GM12878 (cell line): Measurements from ENCODE around the gene BAZ2B.

Source experiments
- CHD2 ChIP-seq: IDR thresholded peaks from 2 replicates; pipeline ENCODE4 v1.6.1; 2011; ENCODE audit warnings: low read depth, low read length, improper control_type of control experiment, borderline replicate concordance
- EED ChIP-seq: sonication (generic); IDR thresholded peaks from 2 replicates; pipeline ENCODE4 v1.6.1; 2016; ENCODE audit warnings: antibody characterized with exemption, low read depth
- EGR1 ChIP-seq, 2 experiments: IDR thresholded peaks; 1 replicate in 1 of 2; 2 replicates in 1 of 2; pipeline ENCODE4 v1.6.1; 2011 to 2012; ENCODE audit warnings: low read depth in 2 of 2, low read length in 2 of 2, borderline replicate concordance in 1 of 2, mild to moderate bottlenecking in 1 of 2, moderate library complexity in 1 of 2
- EZH2 ChIP-seq: IDR thresholded peaks from 2 replicates; pipeline ENCODE4 v1.6.1; 2012; ENCODE audit warnings: low read depth, mild to moderate bottlenecking, control low read depth, inconsistent platforms, low read length, borderline replicate concordance; ENCODE audit not compliant: control insufficient read depth
- HDAC2 ChIP-seq: fragments of 200-600 bp; sonication (generic); IDR thresholded peaks from 2 replicates; pipeline ENCODE4 v1.6.1; 2017
- HDAC6 ChIP-seq: fragments of 200-600 bp; sonication (generic); IDR thresholded peaks from one replicate; pipeline ENCODE4 v1.8.0; 2017; ENCODE audit warnings: antibody characterized with exemption; ENCODE audit not compliant: unreplicated experiment
- JUNB ChIP-seq: IDR thresholded peaks from 2 replicates; pipeline ENCODE4 v1.6.1; 2016; ENCODE audit warnings: antibody characterized with exemption, mild to moderate bottlenecking
- NFIC ChIP-seq: IDR thresholded peaks from 2 replicates; pipeline ENCODE4 v1.6.1; 2012; ENCODE audit warnings: low read depth, mild to moderate bottlenecking, inconsistent platforms, low read length, moderate library complexity
- SUZ12 ChIP-seq: fragments of 200-600 bp; sonication (generic); IDR thresholded peaks from one replicate; pipeline ENCODE4 v1.6.1; 2018; ENCODE audit warnings: antibody characterized with exemption, mild to moderate bottlenecking; ENCODE audit not compliant: unreplicated experiment
- TAF1 ChIP-seq: IDR thresholded peaks from 2 replicates; pipeline ENCODE4 v1.6.1; 2011; ENCODE audit warnings: mild to moderate bottlenecking, low read depth, low read length, borderline replicate concordance
- TF ChIP-seq, protein P1 (sequence below): fragments of 450-650 bp; IDR thresholded peaks from 2 replicates; pipeline ENCODE4 v1.6.1; 2016; ENCODE audit warnings: mild to moderate bottlenecking

DNA sequence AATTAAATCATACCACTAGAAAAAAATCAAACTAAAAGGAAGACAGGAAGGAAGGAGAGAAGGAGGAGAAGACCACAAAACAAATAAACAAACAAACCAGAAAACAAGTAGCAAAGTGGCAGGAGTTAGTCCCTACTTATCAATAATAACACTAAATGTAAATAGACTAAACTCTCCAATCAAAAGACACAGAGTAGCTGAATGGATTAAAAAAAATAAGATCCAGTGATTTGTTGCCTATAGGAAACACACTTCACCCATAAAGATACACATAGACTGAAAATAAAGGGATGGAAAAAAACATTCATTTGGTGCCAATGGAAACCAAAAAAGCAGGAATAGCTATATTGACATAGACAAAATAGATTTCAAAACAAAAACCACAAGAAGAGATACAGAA is 23.4 kb upstream of the BAZ2B start:
- TF ChIP-seq TAF1: no peak
- TF ChIP-seq SUZ12: no peak
- TF ChIP-seq JUNB: no peak
- TF ChIP-seq, protein P1, sequence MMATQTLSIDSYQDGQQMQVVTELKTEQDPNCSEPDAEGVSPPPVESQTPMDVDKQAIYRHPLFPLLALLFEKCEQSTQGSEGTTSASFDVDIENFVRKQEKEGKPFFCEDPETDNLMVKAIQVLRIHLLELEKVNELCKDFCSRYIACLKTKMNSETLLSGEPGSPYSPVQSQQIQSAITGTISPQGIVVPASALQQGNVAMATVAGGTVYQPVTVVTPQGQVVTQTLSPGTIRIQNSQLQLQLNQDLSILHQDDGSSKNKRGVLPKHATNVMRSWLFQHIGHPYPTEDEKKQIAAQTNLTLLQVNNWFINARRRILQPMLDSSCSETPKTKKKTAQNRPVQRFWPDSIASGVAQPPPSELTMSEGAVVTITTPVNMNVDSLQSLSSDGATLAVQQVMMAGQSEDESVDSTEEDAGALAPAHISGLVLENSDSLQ: no peak
- no peak for TF ChIP-seq CHD2
- TF ChIP-seq EGR1 (IDR thresholded peaks at IDR 0.05; ENCODE audit: borderline replicate concordance in 1 of 2, low read depth in 2 of 2, low read length in 2 of 2): no peak
- TF ChIP-seq HDAC6: no peak
- no peak for TF ChIP-seq HDAC2
- TF ChIP-seq EZH2: no peak
- TF ChIP-seq NFIC: no peak
- TF ChIP-seq EED: no peak
